WTC11 (cell line): Measurements from ENCODE around the gene SLC35F2.

ENCODE experiments used
- CTCF ChIP-seq: fragments of 200-600 bp; IDR thresholded peaks from 2 replicates; pipeline ENCODE4 v1.8.0; 2022; ENCODE audit warnings: antibody characterized with exemption
- FOXK1 ChIP-seq: sonication (generic); formaldehyde crosslinking; IDR thresholded peaks from 2 replicates; pipeline ENCODE4 v1.8.0; 2022; ENCODE audit warnings: mild to moderate bottlenecking, moderate library complexity, missing genetic modification reagents
- HMGXB4 ChIP-seq: sonication (generic); formaldehyde crosslinking; IDR thresholded peaks from 2 replicates; pipeline ENCODE4 v1.8.1; 2023; ENCODE audit warnings: mild to moderate bottlenecking, moderate library complexity, missing genetic modification reagents
- RELA ChIP-seq: sonication (generic); formaldehyde crosslinking; IDR thresholded peaks from 2 replicates; pipeline ENCODE4 v1.8.1; 2022; ENCODE audit warnings: missing genetic modification reagents, mild to moderate bottlenecking, borderline replicate concordance
- SMAD3 ChIP-seq: sonication (generic); formaldehyde crosslinking; IDR thresholded peaks from 2 replicates; pipeline ENCODE4 v1.8.0; 2022; ENCODE audit warnings: missing genetic modification reagents, mild to moderate bottlenecking, borderline replicate concordance
- SOX15 ChIP-seq: fragments of 250-450 bp; sonication (Bioruptor Pico); IDR thresholded peaks from 2 replicates; pipeline ENCODE4 v1.9.0; 2021; ENCODE audit warnings: mild to moderate bottlenecking
- TEAD4 ChIP-seq: sonication (generic); formaldehyde crosslinking; IDR thresholded peaks from 2 replicates; pipeline ENCODE4 v1.8.0; 2022; ENCODE audit warnings: mild to moderate bottlenecking, missing genetic modification reagents
- TP53 ChIP-seq: sonication (generic); formaldehyde crosslinking; IDR thresholded peaks from 2 replicates; pipeline ENCODE4 v1.8.1; 2023; ENCODE audit warnings: mild to moderate bottlenecking, missing genetic modification reagents
- USF2 ChIP-seq: sonication (generic); formaldehyde crosslinking; IDR thresholded peaks from 2 replicates; pipeline ENCODE4 v1.8.1; 2023; ENCODE audit warnings: mild to moderate bottlenecking, missing genetic modification reagents, moderate library complexity
- ZBTB43 ChIP-seq: sonication (generic); formaldehyde crosslinking; IDR thresholded peaks from 2 replicates; pipeline ENCODE4 v1.8.1; 2023; ENCODE audit warnings: mild to moderate bottlenecking, missing genetic modification reagents
- ZNF138 ChIP-seq: sonication (generic); formaldehyde crosslinking; conservative IDR thresholded peaks from 2 replicates; pipeline ENCODE4 v1.8.1; 2022; ENCODE audit warnings: mild to moderate bottlenecking, moderate library complexity, missing genetic modification reagents
- ZNF317 ChIP-seq: sonication (generic); formaldehyde crosslinking; IDR thresholded peaks from 2 replicates; pipeline ENCODE4 v1.8.1; 2023; ENCODE audit warnings: low read depth, mild to moderate bottlenecking, moderate library complexity, missing genetic modification reagents, borderline replicate concordance
- ZNF512 ChIP-seq: sonication (generic); formaldehyde crosslinking; IDR thresholded peaks from 2 replicates; pipeline ENCODE4 v1.8.1; 2022; ENCODE audit warnings: missing genetic modification reagents, borderline replicate concordance

- TF ChIP-seq ZNF317 (no peak), SMAD3 (no peak), CTCF (no peak), ZNF138 (CRISPR knock-in tag) (no peak), TEAD4 (CRISPR knock-in tag) (no peak), SOX15 (CRISPR knock-in tag) (no peak), RELA (no peak), USF2 (CRISPR knock-in tag) (no peak), HMGXB4 (CRISPR knock-in tag) (no peak), ZNF512 (CRISPR knock-in tag) (no peak), TP53 (no peak), ZBTB43 (no peak), FOXK1 (CRISPR knock-in tag) (no peak)
Observed at GRCh38 chr11:107818491-107818890, 40.1 kb downstream of the SLC35F2 start.
